ENCODE results near the gene PEF1. TPM values are rescaled to one million over a fixed set of nuclear protein-coding genes. Genes with fewer than 3 reads are reported as not detected.

Gene PEF1
- total RNA-seq, 1 donor from 2014 or later, result 69.9 TPM

- Histone ChIP-seq H3K9me3 (no peaks in the 10 kb centered on the region), H3K36me3 (no peaks in the 10 kb centered on the region), H3K4me1 (no peaks in the 10 kb centered on the region), H3K27me3 (no peaks in the 10 kb centered on the region), H3K27ac (no peak overlapping the region), H3K4me3 (no peak overlapping the region)
- no peak for DNase-seq
- ATAC-seq, result no peak
- intact Hi-C loops (cut with DNase I), result no loop called here
- TF ChIP-seq, protein P1, sequence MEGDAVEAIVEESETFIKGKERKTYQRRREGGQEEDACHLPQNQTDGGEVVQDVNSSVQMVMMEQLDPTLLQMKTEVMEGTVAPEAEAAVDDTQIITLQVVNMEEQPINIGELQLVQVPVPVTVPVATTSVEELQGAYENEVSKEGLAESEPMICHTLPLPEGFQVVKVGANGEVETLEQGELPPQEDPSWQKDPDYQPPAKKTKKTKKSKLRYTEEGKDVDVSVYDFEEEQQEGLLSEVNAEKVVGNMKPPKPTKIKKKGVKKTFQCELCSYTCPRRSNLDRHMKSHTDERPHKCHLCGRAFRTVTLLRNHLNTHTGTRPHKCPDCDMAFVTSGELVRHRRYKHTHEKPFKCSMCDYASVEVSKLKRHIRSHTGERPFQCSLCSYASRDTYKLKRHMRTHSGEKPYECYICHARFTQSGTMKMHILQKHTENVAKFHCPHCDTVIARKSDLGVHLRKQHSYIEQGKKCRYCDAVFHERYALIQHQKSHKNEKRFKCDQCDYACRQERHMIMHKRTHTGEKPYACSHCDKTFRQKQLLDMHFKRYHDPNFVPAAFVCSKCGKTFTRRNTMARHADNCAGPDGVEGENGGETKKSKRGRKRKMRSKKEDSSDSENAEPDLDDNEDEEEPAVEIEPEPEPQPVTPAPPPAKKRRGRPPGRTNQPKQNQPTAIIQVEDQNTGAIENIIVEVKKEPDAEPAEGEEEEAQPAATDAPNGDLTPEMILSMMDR (IDR thresholded peaks at IDR 0.05), result no peak
Measured at GRCh38 chr1:31662463-31662862, 17.8 kb upstream of the PEF1 start.

GRCh38 chr1:31661856-31662255 lies 17.2 kb upstream of the PEF1 start:
- no peaks in the 10 kb centered on the region for H3K36me3 ChIP-seq
- intact Hi-C loops (cut with DNase I), result no loop called here
- ATAC-seq (no peak), DNase-seq (no peak)
- no peak overlapping the region for H3K4me3 ChIP-seq
- H3K27me3 ChIP-seq, result no peaks in the 10 kb centered on the region
- TF ChIP-seq, protein P1 (IDR thresholded peaks at IDR 0.05), result no peak
- no peaks in the 10 kb centered on the region for H3K9me3 ChIP-seq
- H3K27ac ChIP-seq, result no peak overlapping the region
- no peaks in the 10 kb centered on the region for H3K4me1 ChIP-seq

DNA sequence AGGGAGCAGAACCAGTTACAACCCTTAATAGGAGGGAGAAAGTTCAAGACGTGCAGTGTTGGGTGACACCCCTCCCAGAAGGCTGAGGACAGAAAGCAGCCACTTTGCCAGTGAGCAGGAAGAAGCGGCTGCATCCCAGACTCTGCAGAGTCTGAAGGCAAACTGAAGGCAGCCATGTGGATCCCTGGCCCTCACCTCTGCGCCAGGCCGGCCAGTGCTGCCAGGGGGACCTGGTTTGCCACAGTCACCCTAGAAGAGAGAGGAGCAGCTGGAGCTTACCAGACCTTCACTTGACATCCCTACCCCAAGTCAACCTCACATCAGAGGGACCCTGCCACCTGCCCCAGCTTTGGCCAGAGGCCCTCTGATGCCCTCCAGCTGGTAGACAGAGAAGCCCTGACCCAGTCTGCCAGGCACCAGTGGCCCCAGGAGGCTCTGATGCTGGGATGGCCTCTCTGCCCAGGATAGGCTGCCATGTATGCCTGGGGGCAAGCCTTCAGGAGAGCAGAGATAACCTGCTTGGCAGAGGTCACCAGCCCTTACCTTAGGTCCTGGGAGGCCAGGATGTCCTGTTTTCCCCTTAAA lies 16.3 kb upstream of the PEF1 start:
- Histone ChIP-seq H3K4me1 (no peaks in the 10 kb centered on the region), H3K9me3 (no peaks in the 10 kb centered on the region), H3K4me3 (no peak overlapping the region), H3K27ac (no peak overlapping the region), H3K36me3 (no peaks in the 10 kb centered on the region), H3K27me3 (no peaks in the 10 kb centered on the region)
- TF ChIP-seq, protein P1 (IDR thresholded peaks at IDR 0.05), result no peak
- DNase-seq, result no peak
- intact Hi-C loops (cut with DNase I), result no loop called here
- no peak for ATAC-seq

DNA sequence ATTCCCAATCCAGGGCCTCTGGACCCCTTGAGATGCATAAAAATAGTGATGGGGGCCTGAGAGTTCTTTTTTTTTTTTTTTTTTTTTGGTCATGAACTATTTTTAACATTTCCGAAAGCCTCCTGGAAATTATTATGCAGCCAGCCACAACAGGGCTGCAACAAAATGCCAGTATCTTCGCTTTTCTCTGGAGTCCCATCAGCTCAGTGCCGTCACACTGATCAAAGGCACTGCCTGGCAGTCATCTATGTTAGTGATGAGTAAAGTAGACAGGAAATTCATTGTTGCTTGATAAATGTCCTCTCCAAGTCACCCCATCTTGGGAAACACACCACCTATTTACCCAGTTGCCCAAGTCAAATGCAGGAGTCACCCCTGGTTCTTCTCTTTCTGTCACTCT lies 15.2 kb upstream of the PEF1 start:
- intact Hi-C loops (cut with DNase I), result no loop called here
- H3K36me3 ChIP-seq, result no peaks in the 10 kb centered on the region
- no peak for ATAC-seq

DNA sequence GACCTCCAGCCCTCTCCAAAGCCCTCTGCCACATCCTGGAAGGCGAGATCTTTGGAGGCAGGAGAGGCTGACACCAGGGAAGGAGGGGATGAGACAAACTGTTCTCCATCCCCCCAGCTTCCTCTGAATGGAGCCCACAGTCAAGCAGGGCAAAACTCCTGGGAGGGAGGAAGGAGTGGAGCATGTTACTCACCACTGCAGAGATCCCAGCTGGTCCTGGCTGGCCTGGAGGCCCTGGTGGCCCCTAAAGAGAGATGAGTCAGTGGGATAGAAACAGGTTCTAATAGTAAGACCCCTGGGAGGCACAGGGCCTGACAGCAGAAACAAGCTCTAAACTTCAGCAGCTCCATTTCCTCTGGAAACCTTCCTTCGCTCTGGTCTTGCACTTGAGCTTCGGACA lies 14.0 kb upstream of the PEF1 start:
- no peaks in the 10 kb centered on the region for H3K27me3 ChIP-seq
- H3K9me3 ChIP-seq, result no peaks in the 10 kb centered on the region
- no peaks in the 10 kb centered on the region for H3K36me3 ChIP-seq
- intact Hi-C loops (cut with DNase I), result no loop called here
- no peak overlapping the region for H3K27ac ChIP-seq
- no peaks in the 10 kb centered on the region for H3K4me1 ChIP-seq
- DNase-seq (no peak), ATAC-seq (no peak)
- TF ChIP-seq, protein P1 (IDR thresholded peaks at IDR 0.05), result no peak
- H3K4me3 ChIP-seq, result no peak overlapping the region

More for the DNA sequence above, 15.2 kb upstream of the PEF1 start:
- Histone ChIP-seq H3K4me1 (no peaks in the 10 kb centered on the region), H3K27me3 (no peaks in the 10 kb centered on the region), H3K4me3 (no peak overlapping the region), H3K9me3 (no peaks in the 10 kb centered on the region), H3K27ac (no peak overlapping the region)
- TF ChIP-seq, protein P1 (IDR thresholded peaks at IDR 0.05), result no peak
- DNase-seq, result no peak

DNA sequence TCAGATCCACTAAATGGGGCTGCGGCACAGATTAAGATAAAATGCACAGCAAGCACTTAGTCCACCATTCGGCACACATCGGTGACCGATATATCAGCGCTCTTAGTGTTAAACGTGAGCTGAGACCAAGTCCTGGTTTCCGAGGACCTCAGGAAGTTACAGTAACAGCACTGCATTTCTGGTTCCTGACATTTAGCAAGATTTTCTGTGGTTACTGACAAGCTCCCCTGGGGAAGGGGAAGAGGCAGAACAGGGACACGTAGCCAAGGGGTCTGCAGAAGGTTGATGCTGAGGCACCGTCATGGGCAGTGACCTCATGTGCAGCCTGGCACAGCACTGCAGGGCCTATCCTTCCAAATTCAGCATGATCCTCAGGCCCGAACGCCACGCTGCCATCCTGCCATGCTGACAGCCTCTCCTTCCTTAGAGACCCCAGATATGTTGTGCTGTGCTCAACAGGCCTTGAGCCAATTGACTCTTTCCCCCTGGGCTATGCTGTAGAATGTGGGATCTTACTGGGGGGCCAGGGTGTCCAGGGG lies 13.4 kb upstream of the PEF1 start:
- H3K4me3 ChIP-seq, result no peak overlapping the region
- H3K36me3 ChIP-seq, result no peaks in the 10 kb centered on the region

More for the DNA sequence above, 13.4 kb upstream of the PEF1 start:
- Histone ChIP-seq H3K4me1 (no peaks in the 10 kb centered on the region), H3K9me3 (no peaks in the 10 kb centered on the region), H3K27me3 (no peaks in the 10 kb centered on the region), H3K27ac (no peak overlapping the region)
- intact Hi-C loops (cut with DNase I), result no loop called here
- DNase-seq (no peak), ATAC-seq (no peak)
- TF ChIP-seq, protein P1 (IDR thresholded peaks at IDR 0.05), result no peak
